ENCODE results near the gene FBLN5.

FBLN5 gene

GRCh38 chr14:91964011-91964410 lies 16.5 kb upstream of the FBLN5 start:
- no peak for TF ChIP-seq EZH2phosphoT487 (IDR thresholded peaks at IDR 0.05; ENCODE audit: low read length)
- TF ChIP-seq CTCF (IDR thresholded peaks at IDR 0.05; ENCODE audit: low read length) = no peak
- TF ChIP-seq EZH2 (optimal IDR thresholded peaks at IDR 0.05; ENCODE audit: low read depth, low read length) = no peak
- no peak for DNase-seq
- H3K36me3 ChIP-seq (replicated peaks; ENCODE audit: insufficient read depth, low read length) = no peaks in the 10 kb centered on the region
- H3K9ac ChIP-seq (ENCODE audit: low read length) = no peak overlapping the region
- H3K4me1 ChIP-seq (ENCODE audit: low read length) = no peaks in the 10 kb centered on the region
- no peak overlapping the region for H3K4me3 ChIP-seq (ENCODE audit: low read length)
- no peak overlapping the region for H2AFZ ChIP-seq (ENCODE audit: low read length)
- H4K20me1 ChIP-seq (ENCODE audit: insufficient read depth, low read length) = no peaks in the 10 kb centered on the region
- no peaks in the 10 kb centered on the region for H3K9me2 ChIP-seq (replicated peaks; ENCODE audit: insufficient read depth, low read length)
- no peaks in the 10 kb centered on the region for H3K9me3 ChIP-seq (replicated peaks; ENCODE audit: insufficient read depth, low read length)
- no peaks in the 10 kb centered on the region for H3K27me3 ChIP-seq (replicated peaks; ENCODE audit: insufficient read depth, low read length)
- no peak overlapping the region for H3K27ac ChIP-seq (ENCODE audit: low read length)
- H3F3A ChIP-seq (ENCODE audit: insufficient read depth, low read length) = no peaks in the 10 kb centered on the region
- no peaks in the 10 kb centered on the region for H3K79me2 ChIP-seq (ENCODE audit: low read length)
- no peak overlapping the region for H3K4me2 ChIP-seq (ENCODE audit: low read depth, low read length)

- Histone ChIP-seq H3K9me2 (replicated peaks; ENCODE audit: insufficient read depth, low read length) (no peaks in the 10 kb centered on the region), H3K27ac (ENCODE audit: low read length) (no peak overlapping the region), H3K27me3 (replicated peaks; ENCODE audit: insufficient read depth, low read length) (no peaks in the 10 kb centered on the region), H4K20me1 (ENCODE audit: insufficient read depth, low read length) (no peaks in the 10 kb centered on the region), H3K36me3 (replicated peaks; ENCODE audit: insufficient read depth, low read length) (no peaks in the 10 kb centered on the region), H2AFZ (ENCODE audit: low read length) (no peak overlapping the region), H3F3A (ENCODE audit: insufficient read depth, low read length) (no peaks in the 10 kb centered on the region), H3K4me3 (ENCODE audit: low read length) (no peak overlapping the region), H3K4me1 (ENCODE audit: low read length) (no peaks in the 10 kb centered on the region), H3K9me3 (replicated peaks; ENCODE audit: insufficient read depth, low read length) (no peaks in the 10 kb centered on the region), H3K79me2 (ENCODE audit: low read length) (no peaks in the 10 kb centered on the region), H3K9ac (ENCODE audit: low read length) (no peak overlapping the region), H3K4me2 (ENCODE audit: low read depth, low read length) (no peak overlapping the region)
- TF ChIP-seq EZH2phosphoT487 (IDR thresholded peaks at IDR 0.05; ENCODE audit: low read length) (no peak), EZH2 (optimal IDR thresholded peaks at IDR 0.05; ENCODE audit: low read depth, low read length) (no peak), CTCF (IDR thresholded peaks at IDR 0.05; ENCODE audit: low read length) (no peak)
- DNase-seq = no peak
Measured at GRCh38 chr14:91963465-91963864, 16.0 kb upstream of the FBLN5 start.

- H3K79me2 ChIP-seq (ENCODE audit: low read length) = no peaks in the 10 kb centered on the region
- H3K27me3 ChIP-seq (replicated peaks; ENCODE audit: insufficient read depth, low read length) = no peaks in the 10 kb centered on the region
- no peak for TF ChIP-seq CTCF (IDR thresholded peaks at IDR 0.05; ENCODE audit: low read length)
- no peak for TF ChIP-seq EZH2phosphoT487 (IDR thresholded peaks at IDR 0.05; ENCODE audit: low read length)
- TF ChIP-seq EZH2 (optimal IDR thresholded peaks at IDR 0.05; ENCODE audit: low read depth, low read length) = no peak
- no peak overlapping the region for H3K4me3 ChIP-seq (ENCODE audit: low read length)
- H4K20me1 ChIP-seq (ENCODE audit: insufficient read depth, low read length) = no peaks in the 10 kb centered on the region
- no peaks in the 10 kb centered on the region for H3K9me2 ChIP-seq (replicated peaks; ENCODE audit: insufficient read depth, low read length)
- no peaks in the 10 kb centered on the region for H3K9me3 ChIP-seq (replicated peaks; ENCODE audit: insufficient read depth, low read length)
- no peak overlapping the region for H2AFZ ChIP-seq (ENCODE audit: low read length)
- H3K36me3 ChIP-seq (replicated peaks; ENCODE audit: insufficient read depth, low read length) = no peaks in the 10 kb centered on the region
- H3K27ac ChIP-seq (ENCODE audit: low read length) = no peak overlapping the region
- H3K4me1 ChIP-seq (ENCODE audit: low read length) = no peaks in the 10 kb centered on the region
- no peak overlapping the region for H3K4me2 ChIP-seq (ENCODE audit: low read depth, low read length)
- no peak overlapping the region for H3K9ac ChIP-seq (ENCODE audit: low read length)
- no peak for DNase-seq
- H3F3A ChIP-seq (ENCODE audit: insufficient read depth, low read length) = no peaks in the 10 kb centered on the region
Measured at GRCh38 chr14:91961297-91962220, 14.1 kb upstream of the FBLN5 start.

Data from MM.1S (cell line).